ENCODE measurements around the gene SCN5A. TPM values are rescaled to one million over a fixed set of nuclear protein-coding genes. Genes with fewer than 3 reads are reported as not detected.

The SCN5A gene
- total RNA-seq, 1 experiment from 2014 or later = 13.6 TPM

- ATAC-seq (no peak), DNase-seq (ENCODE audit: low spot score) (no peak)
- no peaks in the 10 kb centered on the region for H3K36me3 Mint-ChIP-seq
- H3K27me3 Mint-ChIP-seq (ENCODE audit: low read depth) = no peaks in the 10 kb centered on the region; the same call in 1 of the 2 replicates
- H3K4me1 Mint-ChIP-seq = no peaks in the 10 kb centered on the region
- peaks cover 8% of the 10 kb centered on the region; the same call in 1 of the 2 replicates for H3K9me3 Mint-ChIP-seq
- POLR2A ChIA-PET = no interaction called here
- TF ChIP-seq NR1H2 (CRISPR knock-in tag; IDR thresholded peaks at IDR 0.05) = no peak
- TF ChIP-seq ESRRA (CRISPR knock-in tag; IDR thresholded peaks at IDR 0.05; ENCODE audit: borderline replicate concordance) = no peak
- TF ChIP-seq CDX4 (CRISPR knock-in tag; IDR thresholded peaks at IDR 0.05; ENCODE audit: borderline replicate concordance) = no peak
- no peak for TF ChIP-seq JAZF1 (CRISPR knock-in tag; IDR thresholded peaks at IDR 0.05)
- no peak for TF ChIP-seq NR3C1 (CRISPR knock-in tag; conservative IDR thresholded peaks at IDR 0.05; ENCODE audit: low read depth)
- TF ChIP-seq EMX1 (CRISPR knock-in tag; IDR thresholded peaks at IDR 0.05) = no peak
- TF ChIP-seq SP1 (CRISPR knock-in tag; conservative IDR thresholded peaks at IDR 0.05) = no peak
- TF ChIP-seq ZNF396 (CRISPR knock-in tag; IDR thresholded peaks at IDR 0.05; ENCODE audit: borderline replicate concordance) = no peak
- no peak for TF ChIP-seq ELF4 (CRISPR knock-in tag; IDR thresholded peaks at IDR 0.05; ENCODE audit: low read depth)
- no peak for TF ChIP-seq ATF2 (CRISPR knock-in tag; IDR thresholded peaks at IDR 0.05; ENCODE audit: borderline replicate concordance, low read depth)
- no peak for TF ChIP-seq ZNF416 (CRISPR knock-in tag; IDR thresholded peaks at IDR 0.05)
- no peak overlapping the region for H3K27ac Mint-ChIP-seq
- CTCF ChIA-PET = no interaction called here
- H3K4me3 Mint-ChIP-seq = no peak overlapping the region
Measured at GRCh38 chr3:38698061-38698460, 48.6 kb upstream of the SCN5A start.

- CTCF ChIA-PET = no interaction called here
- Mint-ChIP-seq H3K4me1 (no peaks in the 10 kb centered on the region), H3K36me3 (no peaks in the 10 kb centered on the region), H3K9me3 (peaks cover 8% of the 10 kb centered on the region; the same call in 1 of the 2 replicates), H3K4me3 (no peak overlapping the region), H3K27ac (no peak overlapping the region), H3K27me3 (ENCODE audit: low read depth) (no peaks in the 10 kb centered on the region; the same call in 1 of the 2 replicates)
- DNase-seq (ENCODE audit: low spot score) (no peak), ATAC-seq (no peak)
- TF ChIP-seq CBFB (CRISPR knock-in tag; IDR thresholded peaks at IDR 0.05; ENCODE audit: low read depth) = no peak
- POLR2A ChIA-PET = no interaction called here
Measured at GRCh38 chr3:38696034-38696433, 46.5 kb upstream of the SCN5A start.

- no peak overlapping the region for H3K4me3 Mint-ChIP-seq
- H3K4me1 Mint-ChIP-seq = no peaks in the 10 kb centered on the region
- no peaks in the 10 kb centered on the region for H3K36me3 Mint-ChIP-seq
- POLR2A ChIA-PET = no interaction called here
- ATAC-seq = no peak
- H3K27ac Mint-ChIP-seq = no peak overlapping the region
- H3K27me3 Mint-ChIP-seq (ENCODE audit: low read depth) = no peaks in the 10 kb centered on the region; the same call in 1 of the 2 replicates
- no peaks in the 10 kb centered on the region for H3K9me3 Mint-ChIP-seq
- CTCF ChIA-PET = interaction anchor here (1.2 to 2.7 kb wide), 2 partner anchors 28 to 310 kb away, joined by 3 to 10 read pairs; no protein-coding TSS in a partner anchor
- no peak for DNase-seq (ENCODE audit: low spot score)
- no peak for TF ChIP-seq CTCF (IDR thresholded peaks at IDR 0.05)
- TF ChIP-seq ZNF263 (CRISPR knock-in tag; IDR thresholded peaks at IDR 0.05; ENCODE audit: low read depth) = no peak
- TF ChIP-seq ZMAT4 (CRISPR knock-in tag; IDR thresholded peaks at IDR 0.05) = no peak
- TF ChIP-seq AR (CRISPR knock-in tag; IDR thresholded peaks at IDR 0.05) = no peak
- no peak for TF ChIP-seq MAX (CRISPR knock-in tag; IDR thresholded peaks at IDR 0.05)
- no peak for TF ChIP-seq ATF1 (CRISPR knock-in tag; IDR thresholded peaks at IDR 0.05)
- TF ChIP-seq TEAD4 (CRISPR knock-in tag; IDR thresholded peaks at IDR 0.05) = no peak
- TF ChIP-seq E2F4 (CRISPR knock-in tag; IDR thresholded peaks at IDR 0.05; ENCODE audit: borderline replicate concordance, low read depth) = no peak
- no peak for TF ChIP-seq ETV6 (CRISPR knock-in tag; IDR thresholded peaks at IDR 0.05)
Measured at GRCh38 chr3:38690185-38690584, 40.7 kb upstream of the SCN5A start.

All from WTC11 (cell line).